H1 (cell line): ENCODE measurements around the gene SPCS1. TPM values are rescaled to one million over a fixed set of nuclear protein-coding genes. Genes with fewer than 3 reads are reported as not detected.
A peak's percentile ranks its signal among the peaks of the same experiment; 100 is the strongest.

Experiments used
- CTCF ChIA-PET: fragments of 300-600 bp; sonication (Branson Sonifier 250); formaldehyde crosslinking; loops from one replicate; lab custom pipeline; 2021; ENCODE audit not compliant: partially characterized antibody; lab: Charles Lee
- POLR2A ChIA-PET: fragments of 300-600 bp; sonication (Branson Sonifier 250); formaldehyde crosslinking; loops from one replicate; lab custom pipeline; 2021; ENCODE audit warnings: inconsistent platforms; ENCODE audit not compliant: partially characterized antibody; lab: Charles Lee
- DNase-seq, 2 experiments: peaks; one replicate each; pipeline versions ENCODE4 v3.0.0 to v3.0.0-alpha.2; 2010 to 2022; ENCODE audit warnings: low spot score in 2 of 2, low read depth in 1 of 2, mixed read lengths in 1 of 2
- FAIRE-seq: peaks from 2 replicates; lab custom pipeline; 2011; peaks lifted over from hg19 to GRCh38; lab: Jason Lieb, UNC
- H2AFZ ChIP-seq: 2 replicates; pipeline ENCODE4 v1.8.1; 2012; ENCODE audit warnings: low read length, inconsistent platforms
- H2AK5ac ChIP-seq: 2 replicates; pipeline ENCODE4 v1.6.1; 2013; ENCODE audit warnings: low read depth, low read length
- H2BK120ac ChIP-seq: replicated peaks from 2 replicates; pipeline ENCODE3; 2013; ENCODE audit warnings: low read depth, low read length, inconsistent platforms
- H2BK12ac ChIP-seq: 2 replicates; pipeline ENCODE4 v1.6.1; 2013; ENCODE audit warnings: low read depth, low read length
- H2BK15ac ChIP-seq: 2 replicates; pipeline ENCODE4 v1.6.1; 2013; ENCODE audit warnings: low read length
- H2BK20ac ChIP-seq: 2 replicates; pipeline ENCODE4 v1.6.1; 2013; ENCODE audit warnings: low read length
- H2BK5ac ChIP-seq: 2 replicates; pipeline ENCODE4 v1.6.1; 2013; ENCODE audit warnings: low read depth, low read length
- H3K14ac ChIP-seq: 2 replicates; pipeline ENCODE4 v1.6.1; 2013; ENCODE audit warnings: inconsistent platforms; ENCODE audit not compliant: insufficient read length
- H3K18ac ChIP-seq: 2 replicates; pipeline ENCODE4 v1.6.1; 2013; ENCODE audit warnings: low read length; ENCODE audit errors: extremely low read depth
- H3K23ac ChIP-seq: 2 replicates; pipeline ENCODE4 v1.6.1; 2013; ENCODE audit warnings: inconsistent platforms; ENCODE audit not compliant: insufficient read length
- H3K23me2 ChIP-seq: 2 replicates; pipeline ENCODE4 v1.6.1; 2013; ENCODE audit warnings: low read depth, low read length
- H3K27ac ChIP-seq: 2 replicates; pipeline ENCODE4 v1.6.1; 2011; ENCODE audit warnings: low read depth, low read length, inconsistent platforms
- H3K27me3 ChIP-seq, 4 experiments: replicated peaks in 1 of 4; 1 replicate in 1 of 4; 2 replicates in 3 of 4; pipeline versions ENCODE4 v1.6.1 to v1.8.1; 2011 to 2013; ENCODE audit warnings: low read length in 3 of 4, mild to moderate bottlenecking in 3 of 4, inconsistent platforms in 2 of 4, mixed read lengths in 2 of 4, moderate library complexity in 1 of 4; ENCODE audit not compliant: control insufficient read depth in 3 of 4, insufficient read depth in 3 of 4; ENCODE audit errors: extremely low read depth in 1 of 4
- H3K36me3 ChIP-seq, 4 experiments: 2 replicates each; pipeline versions ENCODE4 v1.6.1 to v1.8.1; 2011 to 2013; ENCODE audit warnings: mild to moderate bottlenecking in 4 of 4, low read length in 3 of 4, moderate library complexity in 2 of 4, control low read depth in 1 of 4, inconsistent platforms in 1 of 4; ENCODE audit not compliant: insufficient read depth in 4 of 4, control insufficient read depth in 2 of 4
- H3K4ac ChIP-seq: replicated peaks from 2 replicates; pipeline ENCODE3; 2013; ENCODE audit warnings: low read length, low read depth, mixed read lengths, inconsistent platforms; ENCODE audit not compliant: insufficient read length
- H3K4me1 ChIP-seq, 4 experiments: replicated peaks in 1 of 4; 1 replicate in 1 of 4; 2 replicates in 3 of 4; pipeline versions ENCODE4 v1.6.1 to v1.8.1; 2011 to 2013; ENCODE audit warnings: low read length in 3 of 4, inconsistent platforms in 2 of 4, mixed read lengths in 1 of 4; ENCODE audit not compliant: insufficient read depth in 4 of 4, control insufficient read depth in 3 of 4
- H3K4me2 ChIP-seq, 2 experiments: 2 replicates each; pipeline versions ENCODE4 v1.6.1 to v1.8.1; 2011 to 2013; ENCODE audit warnings: low read depth in 2 of 2, low read length in 2 of 2, control low read depth in 1 of 2, inconsistent platforms in 1 of 2, mild to moderate bottlenecking in 1 of 2; ENCODE audit not compliant: insufficient read depth in 1 of 2
- H3K4me3 ChIP-seq, 4 experiments: fragments of 200-600, 300-600 bp in 1 of 4; sonication (generic), shearing (Covaris generic), sonication (Bioruptor Twin) in 1 of 4; 2 replicates each; pipeline versions ENCODE4 v1.5.1 to v1.8.1; 2011 to 2016; ENCODE audit warnings: low read length in 4 of 4, low read depth in 3 of 4, control low read depth in 2 of 4, inconsistent platforms in 2 of 4, mild to moderate bottlenecking in 2 of 4, mixed read lengths in 1 of 4, moderate library complexity in 1 of 4; ENCODE audit not compliant: insufficient read depth in 2 of 4; ENCODE audit errors: extremely low read depth in 1 of 4
- H3K56ac ChIP-seq: replicated peaks from 2 replicates; pipeline ENCODE3; 2013; ENCODE audit warnings: low read depth, mild to moderate bottlenecking, mixed read lengths, low read length, inconsistent platforms; ENCODE audit not compliant: insufficient read length
- H3K79me1 ChIP-seq: 2 replicates; pipeline ENCODE4 v1.6.1; 2013; ENCODE audit warnings: low read depth, low read length, control low read depth
- H3K79me2 ChIP-seq, 2 experiments: 2 replicates each; pipeline versions ENCODE4 v1.6.1 to v1.8.1; 2012 to 2013; ENCODE audit warnings: low read length in 2 of 2, mild to moderate bottlenecking in 2 of 2, inconsistent platforms in 1 of 2; ENCODE audit not compliant: insufficient read depth in 2 of 2, control insufficient read depth in 1 of 2
- H3K9ac ChIP-seq, 4 experiments: replicated peaks in 1 of 4; 1 replicate in 1 of 4; 2 replicates in 3 of 4; pipeline versions ENCODE4 v1.6.1 to v1.8.1; 2011 to 2013; ENCODE audit warnings: low read depth in 3 of 4, low read length in 3 of 4, control low read depth in 2 of 4, mild to moderate bottlenecking in 2 of 4, moderate library complexity in 2 of 4, inconsistent platforms in 1 of 4; ENCODE audit errors: extremely low read depth in 1 of 4
- H3K9me3 ChIP-seq, 2 experiments: 2 replicates each; pipeline versions ENCODE4 v1.6.1 to v1.8.1; 2012 to 2013; ENCODE audit warnings: mild to moderate bottlenecking in 2 of 2, moderate library complexity in 2 of 2, control low read depth in 1 of 2, inconsistent platforms in 1 of 2, low read depth in 1 of 2, low read length in 1 of 2, mixed read lengths in 1 of 2; ENCODE audit not compliant: insufficient read depth in 2 of 2
- H4K20me1 ChIP-seq, 2 experiments: replicated peaks in 1 of 2; 2 replicates each; pipeline versions ENCODE3 to v1.8.1; 2011 to 2013; ENCODE audit warnings: inconsistent platforms in 2 of 2, low read length in 2 of 2, mild to moderate bottlenecking in 1 of 2; ENCODE audit not compliant: insufficient read depth in 2 of 2, control insufficient read depth in 1 of 2
- H4K5ac ChIP-seq: 2 replicates; pipeline ENCODE4 v1.6.1; 2013; ENCODE audit warnings: low read length, low read depth, mixed read lengths, inconsistent platforms; ENCODE audit not compliant: insufficient read length
- H4K8ac ChIP-seq: 2 replicates; pipeline ENCODE4 v1.8.0; 2013; ENCODE audit warnings: mild to moderate bottlenecking, moderate library complexity, low read length, inconsistent platforms; ENCODE audit not compliant: insufficient read depth; ENCODE audit errors: extremely low read depth
- H4K91ac ChIP-seq: replicated peaks from 2 replicates; pipeline ENCODE3; 2013; ENCODE audit warnings: low read length, mixed read lengths, inconsistent platforms; ENCODE audit not compliant: insufficient read length
- CBX8 ChIP-seq: fragments of 300-800, 300-1000 bp; sonication (generic); IDR thresholded peaks from 2 replicates; pipeline ENCODE4 v1.7.1; 2016; ENCODE audit warnings: low read depth, low read length, borderline replicate concordance
- GABPA ChIP-seq: IDR thresholded peaks from 2 replicates; pipeline ENCODE4 v1.6.1; 2011; ENCODE audit warnings: mild to moderate bottlenecking, low read length, moderate library complexity, borderline replicate concordance; ENCODE audit not compliant: insufficient read depth
- HDAC6 ChIP-seq: IDR thresholded peaks from one replicate; pipeline ENCODE4 v1.7.1; 2012; ENCODE audit warnings: low read depth, mild to moderate bottlenecking, inconsistent platforms, low read length, moderate library complexity
- KDM4A ChIP-seq: IDR thresholded peaks from one replicate; pipeline ENCODE4 v1.7.1; 2012; ENCODE audit warnings: low read depth, mild to moderate bottlenecking, moderate library complexity, low read length, inconsistent platforms; ENCODE audit not compliant: severe bottlenecking
- SUZ12 ChIP-seq: fragments of 200-600 bp; sonication (generic); IDR thresholded peaks from 2 replicates; pipeline ENCODE4 v1.6.1; 2012; ENCODE audit warnings: mild to moderate bottlenecking, inconsistent platforms, low read length, moderate library complexity, mixed read lengths
- TCF12 ChIP-seq: IDR thresholded peaks from 2 replicates; pipeline ENCODE4 v1.6.1; 2011; ENCODE audit warnings: low read depth, mild to moderate bottlenecking, low read length
- TEAD4 ChIP-seq: IDR thresholded peaks from 2 replicates; pipeline ENCODE4 v1.6.1; 2012; ENCODE audit warnings: low read depth, low read length, inconsistent platforms, mixed read lengths
- WGBS, 2 experiments: shearing (Covaris generic) in 1 of 2; methylation state at CpG; one replicate each; pipeline versions ENCODE4 v1.1.6 to v1.1.7; 2013 to 2015; ENCODE audit warnings: low lambda C conversion rate in 2 of 2, mixed read lengths in 2 of 2, inconsistent platforms in 1 of 2, low coverage in 1 of 2, missing lambda C conversion rate in 1 of 2; ENCODE audit not compliant: insufficient replicate concordance in 2 of 2, insufficient coverage in 1 of 2, insufficient read length in 1 of 2; ENCODE audit errors: extremely low coverage in 1 of 2, missing lambda C conversion rate in 1 of 2; 5-methylcytosine and 5-hydroxymethylcytosine counted together
- polyA plus RNA-seq, 7 experiments: library from polyadenylated mRNA; depleted of rRNA in 3 of 7; stranded (reverse) in 5 of 7; unstranded in 2 of 7; fragments of >200 nt in 5 of 7; fragments of 200-250 nt in 2 of 7; gene quantifications; 1 replicate in 5 of 7; 2 replicates in 1 of 7; 4 replicates in 1 of 7; pipeline versions ENCODE4 v1.2.1 to v1.2.3, GENCODE V29; 2011 to 2013; ENCODE audit warnings: missing spikeins in 2 of 7, mixed read lengths in 2 of 7
- total RNA-seq: library from RNA; stranded (reverse); fragmentation: NEBNext Ultra II Directional; extraction: Animal tissue kit (Norgen Biotek cat#: 25700); gene quantifications from 2 replicates; pipeline ENCODE4 v1.2.1, GENCODE V29; 2021

Gene SPCS1
- total and polyA plus RNA-seq, 2 of the 8 experiments (the other 6 are each of a cell fraction or from before 2014, with no cell fraction given), result 104 to 191 TPM

- Histone ChIP-seq H3K18ac (no peak overlapping the region), H2AFZ (no peak overlapping the region)
- POLR2A ChIA-PET, result interaction anchor here (0.7 to 8.9 kb wide), 6 partner anchors 9 to 437 kb away, joined by 3 to 106 read pairs (median 6); partner anchors contain the start of genes GLT8D1, GNL3, PBRM1 and SPCS1
- TF ChIP-seq TEAD4, result no peak
- TF ChIP-seq CBX8, result no peak
- TF ChIP-seq SUZ12, result no peak
- no peak for TF ChIP-seq GABPA
- no peak for TF ChIP-seq HDAC6
- peak; percentile 43 for TF ChIP-seq KDM4A
- no peak for TF ChIP-seq TCF12
Observed at GRCh38 chr3:52714335-52715302, 8.7 kb downstream of the SPCS1 start.

More at GRCh38 chr3:52714335-52715302, 8.7 kb downstream of the SPCS1 start:
- H3K4me2 ChIP-seq, result peak overlapping the region; percentile 72 to 90
- no peaks in the 10 kb centered on the region; the same call in none of the 2 replicates for H3K79me1 ChIP-seq
- H3K36me3 ChIP-seq, result peaks cover 0 to 7% (median 0%) of the 10 kb centered on the region in 4 experiments; a peak in 2 of 8 replicates
- no peaks in the 10 kb centered on the region for H3K27me3 ChIP-seq
- no peak overlapping the region for H3K14ac ChIP-seq
- CTCF ChIA-PET, result interaction anchor here (1.1 to 2.2 kb wide), 4 partner anchors 10 to 84 kb away, joined by 3 to 9 read pairs (median 5); no protein-coding TSS in a partner anchor
- H4K91ac ChIP-seq, result no peak overlapping the region
- H2BK20ac ChIP-seq, result no peak overlapping the region
- no peak overlapping the region for H3K4ac ChIP-seq
- 5% methylated on average over 37 of the region's 39 CpGs; no CpG with 5 or more reads in 1 of the 2 experiments for WGBS, 2 experiments
- peak overlapping the region; percentile 68; the same call in 1 of the 2 replicates for H4K8ac ChIP-seq
- peak overlapping the region; percentile 30 to 63 (median 44); a peak in 7 of 8 replicates for H3K4me3 ChIP-seq
- 0 out of 7 replicates have a peak overlapping the region, but pooled peaks of 1 of the 4 experiments have one; percentile 1 for H3K9ac ChIP-seq
- H2BK5ac ChIP-seq, result peak overlapping the region; percentile 66
- H3K9me3 ChIP-seq, result no peaks in the 10 kb centered on the region
- FAIRE-seq, result no peak
- no peak overlapping the region for H3K23ac ChIP-seq
- no peak overlapping the region for H4K5ac ChIP-seq
- peaks cover 0 to 4% of the 10 kb centered on the region in 2 experiments for H4K20me1 ChIP-seq
- peaks cover 4% of the 10 kb centered on the region; the same call in 1 of the 2 replicates for H3K23me2 ChIP-seq
- peak; percentile 72 to 96 for DNase-seq
- H3K4me1 ChIP-seq, result peaks cover 0 to 5% (median 2%) of the 10 kb centered on the region in 4 experiments; a peak in 4 of 7 replicates
- H3K27ac ChIP-seq, result no peak overlapping the region
- no peak overlapping the region for H2AK5ac ChIP-seq
- no peak overlapping the region for H2BK12ac ChIP-seq
- no peak overlapping the region for H2BK15ac ChIP-seq
- H3K56ac ChIP-seq, result no peak overlapping the region
- no peaks in the 10 kb centered on the region for H3K79me2 ChIP-seq
- no peak overlapping the region for H2BK120ac ChIP-seq
